ENCODE data around the gene NECTIN2.

- no peak for TF ChIP-seq POLR2A (IDR thresholded peaks at IDR 0.05; ENCODE audit: low read depth, low read length)
- TF ChIP-seq POLR2AphosphoS5 (IDR thresholded peaks at IDR 0.05; ENCODE audit: low read depth, low read length), result no peak
These were observed 1.3 kb downstream of the NECTIN2 start for GRCh38 chr19:44847144-44848035.
